Measurements from ENCODE around the gene AQP5.

AQP5 gene

DNA sequence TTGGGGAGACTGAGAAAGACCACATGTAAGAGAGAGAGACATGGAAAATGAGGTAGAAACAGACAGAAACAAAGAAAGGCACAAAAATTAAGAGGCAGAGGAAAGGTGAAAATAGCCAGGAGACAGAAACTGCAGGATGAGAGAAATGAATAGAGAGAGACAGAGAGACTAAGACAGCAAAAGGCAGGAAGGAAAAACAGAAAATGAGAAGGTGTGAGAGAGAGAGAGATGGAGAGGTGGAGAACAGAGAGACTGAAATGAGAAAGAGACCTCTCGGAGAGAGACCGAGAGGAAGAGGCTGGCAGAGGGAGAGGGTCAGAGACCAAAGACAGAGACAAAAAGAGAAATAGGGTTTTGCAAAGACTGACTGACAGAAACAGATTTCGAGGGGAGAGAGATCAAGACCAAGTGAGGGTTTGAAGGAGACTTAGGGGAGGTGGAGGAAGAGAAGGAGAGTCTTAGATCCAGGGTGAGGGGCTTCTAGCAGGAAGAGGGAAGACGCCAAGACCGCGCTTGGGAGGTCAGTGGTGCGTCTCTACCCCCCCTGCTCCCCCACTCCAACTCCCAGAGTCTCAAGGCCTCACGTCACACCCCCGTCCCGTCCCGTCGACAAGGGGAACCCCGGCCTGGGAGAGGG is 1.1 kb upstream of the AQP5 start:
- TF ChIP-seq CTCF (IDR thresholded peaks at IDR 0.05; ENCODE audit: low read depth, low read length, missing control alignments), result no peak
- no peak for DNase-seq (ENCODE audit: low read depth)
- H3K4me3 ChIP-seq (ENCODE audit: low read depth, low read length), result no peak overlapping the region

- DNase-seq (ENCODE audit: low read depth), result no peak
- no peak for TF ChIP-seq CTCF (IDR thresholded peaks at IDR 0.05; ENCODE audit: low read depth, low read length, missing control alignments)
- H3K4me3 ChIP-seq (ENCODE audit: low read depth, low read length), result no peak overlapping the region
These were observed 507 bp downstream of the AQP5 start for GRCh38 chr12:49961993-49962764.

GRCh38 chr12:49962861-49963765 is 1.4 kb downstream of the AQP5 start:
- TF ChIP-seq CTCF (IDR thresholded peaks at IDR 0.05; ENCODE audit: low read depth, low read length, missing control alignments), result no peak
- H3K4me3 ChIP-seq (ENCODE audit: low read depth, low read length), result no peak overlapping the region
- DNase-seq (ENCODE audit: low read depth), result no peak

DNA sequence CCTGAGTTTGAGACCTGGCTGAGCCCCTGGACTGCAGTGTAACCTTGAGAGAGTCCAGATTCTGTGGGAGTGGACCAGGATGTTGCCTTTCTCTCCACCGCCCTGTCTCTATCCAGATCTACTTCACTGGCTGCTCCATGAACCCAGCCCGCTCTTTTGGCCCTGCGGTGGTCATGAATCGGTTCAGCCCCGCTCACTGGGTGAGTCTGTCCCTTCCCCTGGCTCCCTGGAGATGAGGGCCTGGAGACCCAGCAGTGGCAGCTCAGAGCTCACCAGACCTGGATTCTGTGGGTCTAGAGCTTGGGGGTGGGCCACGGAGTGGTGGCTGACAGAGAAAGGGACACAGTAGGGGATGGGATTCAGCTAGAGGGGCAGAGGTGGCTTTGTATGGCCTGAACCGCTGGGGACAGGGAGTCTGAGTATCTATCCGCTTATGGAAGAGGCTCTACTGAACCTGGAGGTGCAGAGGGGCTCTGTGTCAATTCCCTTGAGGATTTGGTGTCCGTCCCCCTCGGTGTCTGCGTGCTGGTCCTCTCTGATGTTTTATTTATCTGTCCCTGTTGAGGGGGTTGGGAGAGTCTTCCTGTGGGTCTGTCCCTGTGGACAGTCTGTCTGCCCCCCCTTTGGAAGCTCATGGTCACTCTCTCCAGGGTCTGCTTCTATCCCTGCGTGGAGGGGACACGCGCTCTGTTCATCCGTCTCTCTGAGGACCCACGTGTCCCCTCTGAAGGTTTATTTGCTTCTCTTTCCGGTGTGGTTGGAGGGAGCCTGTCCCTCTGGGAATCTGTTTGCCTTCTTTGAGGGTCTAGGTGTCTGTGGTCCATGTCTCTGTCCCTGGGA is 2.5 kb downstream of the AQP5 start:
- H3K4me3 ChIP-seq (ENCODE audit: low read depth, low read length), result no peak overlapping the region
- no peak for DNase-seq (ENCODE audit: low read depth)
- no peak for TF ChIP-seq CTCF (IDR thresholded peaks at IDR 0.05; ENCODE audit: low read depth, low read length, missing control alignments)

DNA sequence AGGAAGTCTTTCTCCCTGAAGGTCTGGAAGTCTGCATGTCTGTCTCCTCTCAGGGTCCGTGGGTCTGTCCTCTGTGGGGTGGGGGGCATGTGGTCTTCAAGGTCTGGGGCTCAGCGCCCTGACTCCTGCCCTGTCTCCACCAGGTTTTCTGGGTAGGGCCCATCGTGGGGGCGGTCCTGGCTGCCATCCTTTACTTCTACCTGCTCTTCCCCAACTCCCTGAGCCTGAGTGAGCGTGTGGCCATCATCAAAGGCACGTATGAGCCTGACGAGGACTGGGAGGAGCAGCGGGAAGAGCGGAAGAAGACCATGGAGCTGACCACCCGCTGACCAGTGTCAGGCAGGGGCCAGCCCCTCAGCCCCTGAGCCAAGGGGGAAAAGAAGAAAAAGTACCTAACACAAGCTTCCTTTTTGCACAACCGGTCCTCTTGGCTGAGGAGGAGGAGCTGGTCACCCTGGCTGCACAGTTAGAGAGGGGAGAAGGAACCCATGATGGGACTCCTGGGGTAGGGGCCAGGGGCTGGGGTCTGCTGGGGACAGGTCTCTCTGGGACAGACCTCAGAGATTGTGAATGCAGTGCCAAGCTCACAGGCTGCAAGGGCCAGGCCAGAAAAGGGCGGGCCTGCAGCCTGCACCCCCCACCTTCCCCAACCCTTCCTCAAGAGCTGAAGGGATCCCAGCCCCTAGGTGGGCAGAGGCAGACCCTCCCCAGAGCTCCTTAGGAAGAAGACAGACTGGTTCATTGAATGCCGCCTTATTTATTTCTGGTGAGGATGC is 3.4 kb downstream of the AQP5 start:
- H3K4me3 ChIP-seq (ENCODE audit: low read depth, low read length), result no peak overlapping the region
- TF ChIP-seq CTCF (IDR thresholded peaks at IDR 0.05; ENCODE audit: low read depth, low read length, missing control alignments), result no peak

DNA sequence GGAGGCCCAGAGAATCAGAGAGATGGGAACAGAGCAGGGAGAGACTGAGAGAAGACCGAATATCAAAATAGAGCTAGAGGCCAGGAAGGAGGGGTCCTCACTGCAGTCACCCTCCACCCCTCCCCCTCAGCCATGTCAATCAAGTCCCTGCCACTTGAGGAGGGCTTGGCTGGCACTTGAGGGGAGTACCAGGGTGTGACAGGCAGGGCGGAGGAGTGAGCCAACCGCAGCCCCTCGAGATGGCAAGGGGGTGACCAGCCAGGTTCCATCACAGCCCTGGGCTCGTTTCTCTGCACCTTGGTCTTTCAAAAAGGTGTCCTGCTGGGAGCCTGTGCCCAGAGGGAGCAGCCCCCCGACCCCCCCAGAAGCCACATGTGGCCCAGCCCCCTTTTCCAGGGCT is 4.2 kb downstream of the AQP5 start:
- TF ChIP-seq CTCF (IDR thresholded peaks at IDR 0.05; ENCODE audit: low read depth, low read length, missing control alignments), result no peak
- no peak for DNase-seq (ENCODE audit: low read depth)

More for the DNA sequence above, 3.4 kb downstream of the AQP5 start:
- no peak for DNase-seq (ENCODE audit: low read depth)

More for the DNA sequence above, 4.2 kb downstream of the AQP5 start:
- H3K4me3 ChIP-seq (ENCODE audit: low read depth, low read length), result no peak overlapping the region
